Measurements from ENCODE around the gene COQ6. TPM values are rescaled to one million over a fixed set of nuclear protein-coding genes. Genes with fewer than 3 reads are reported as not detected.

The COQ6 gene
- total RNA-seq, 2 experiments from 2014 or later: 18.7 to 20.5 TPM

- ChIA-PET POLR2A (interaction anchor here (0.8 to 0.9 kb wide), 2 partner anchors 9 to 16 kb away, joined by 3 to 4 read pairs; no protein-coding TSS in a partner anchor), CTCF (ENCODE audit: unreplicated experiment) (no interaction called here)
- H3K4me3 ChIP-seq (ENCODE audit: low read depth, low read length, poor library complexity, severe bottlenecking): no peak overlapping the region
- no peak for TF ChIP-seq EZH2phosphoT487 (IDR thresholded peaks at IDR 0.05; ENCODE audit: borderline replicate concordance, low read depth, low read length)
- TF ChIP-seq, protein P1, sequence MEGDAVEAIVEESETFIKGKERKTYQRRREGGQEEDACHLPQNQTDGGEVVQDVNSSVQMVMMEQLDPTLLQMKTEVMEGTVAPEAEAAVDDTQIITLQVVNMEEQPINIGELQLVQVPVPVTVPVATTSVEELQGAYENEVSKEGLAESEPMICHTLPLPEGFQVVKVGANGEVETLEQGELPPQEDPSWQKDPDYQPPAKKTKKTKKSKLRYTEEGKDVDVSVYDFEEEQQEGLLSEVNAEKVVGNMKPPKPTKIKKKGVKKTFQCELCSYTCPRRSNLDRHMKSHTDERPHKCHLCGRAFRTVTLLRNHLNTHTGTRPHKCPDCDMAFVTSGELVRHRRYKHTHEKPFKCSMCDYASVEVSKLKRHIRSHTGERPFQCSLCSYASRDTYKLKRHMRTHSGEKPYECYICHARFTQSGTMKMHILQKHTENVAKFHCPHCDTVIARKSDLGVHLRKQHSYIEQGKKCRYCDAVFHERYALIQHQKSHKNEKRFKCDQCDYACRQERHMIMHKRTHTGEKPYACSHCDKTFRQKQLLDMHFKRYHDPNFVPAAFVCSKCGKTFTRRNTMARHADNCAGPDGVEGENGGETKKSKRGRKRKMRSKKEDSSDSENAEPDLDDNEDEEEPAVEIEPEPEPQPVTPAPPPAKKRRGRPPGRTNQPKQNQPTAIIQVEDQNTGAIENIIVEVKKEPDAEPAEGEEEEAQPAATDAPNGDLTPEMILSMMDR (conservative IDR thresholded peaks at IDR 0.05; ENCODE audit: low read length): no peak
- H3K9me2 ChIP-seq (ENCODE audit: insufficient read depth, low read length): no peaks in the 10 kb centered on the region
- intact Hi-C loops (cut with micrococcal nuclease; ENCODE audit: unreplicated experiment): no loop called here
- no peaks in the 10 kb centered on the region for H3K4me1 ChIP-seq (ENCODE audit: insufficient read depth, low read length, poor library complexity, severe bottlenecking)
- no peaks in the 10 kb centered on the region for H3K79me2 ChIP-seq (ENCODE audit: insufficient read depth, low read depth, low read length)
- H3K36me3 ChIP-seq (ENCODE audit: insufficient read depth, low read length): peaks cover 7% of the 10 kb centered on the region; the same call in 1 of the 2 replicates
- DNase-seq (ENCODE audit: low spot score): no peak
- H3K27ac ChIP-seq (ENCODE audit: low read depth, low read length, poor library complexity, severe bottlenecking): no peak overlapping the region
- BruUV-seq (replicated peaks): no TSS peak
- no peak overlapping the region for H2AFZ ChIP-seq (ENCODE audit: low read length)
- H3K4me2 ChIP-seq (ENCODE audit: low read length): no peak overlapping the region
- no peaks in the 10 kb centered on the region for H3K9me3 ChIP-seq (ENCODE audit: low read length)
- H4K20me1 ChIP-seq (ENCODE audit: insufficient read depth, low read length): no peaks in the 10 kb centered on the region
These were observed 23.4 kb downstream of the COQ6 start for GRCh38 chr14:73973497-73973896.

GRCh38 chr14:73976125-73976524 lies 26.0 kb downstream of the COQ6 start:
- no TSS peak for BruUV-seq (replicated peaks)
- no peaks in the 10 kb centered on the region for H3K9me2 ChIP-seq (ENCODE audit: insufficient read depth, low read length)

DNA sequence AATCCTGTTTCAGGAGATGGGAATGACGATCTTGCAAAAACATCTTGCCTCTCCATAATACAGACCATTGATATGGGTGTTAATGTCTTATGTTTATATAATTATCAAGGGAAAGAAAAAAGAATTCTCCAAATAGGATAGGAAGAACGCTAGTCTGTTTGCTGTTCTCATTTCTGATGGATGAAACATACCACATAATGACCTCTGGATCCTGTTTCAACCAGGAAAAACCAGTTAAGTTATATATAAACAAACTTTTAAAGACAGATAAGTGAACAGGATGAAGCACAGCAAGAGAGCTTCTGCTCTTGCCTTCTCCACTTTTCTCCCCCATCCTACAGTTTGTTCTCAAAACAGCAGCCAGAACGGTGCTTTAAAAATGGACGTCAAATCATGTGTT lies 27.8 kb downstream of the COQ6 start:
- no peaks in the 10 kb centered on the region for H3K4me1 ChIP-seq (ENCODE audit: insufficient read depth, low read length, poor library complexity, severe bottlenecking)
- no peak for DNase-seq (ENCODE audit: low spot score)
- no peak for TF ChIP-seq EZH2phosphoT487 (IDR thresholded peaks at IDR 0.05; ENCODE audit: borderline replicate concordance, low read depth, low read length)
- TF ChIP-seq, protein P1 (conservative IDR thresholded peaks at IDR 0.05; ENCODE audit: low read length): no peak
- H3K4me2 ChIP-seq (ENCODE audit: low read length): no peak overlapping the region
- no peak overlapping the region for H3K4me3 ChIP-seq (ENCODE audit: low read depth, low read length, poor library complexity, severe bottlenecking)
- H2AFZ ChIP-seq (ENCODE audit: low read length): no peak overlapping the region
- no peaks in the 10 kb centered on the region for H3K9me2 ChIP-seq (ENCODE audit: insufficient read depth, low read length)
- no peaks in the 10 kb centered on the region for H3K79me2 ChIP-seq (ENCODE audit: insufficient read depth, low read depth, low read length)
- BruUV-seq (replicated peaks): no TSS peak
- H3K9me3 ChIP-seq (ENCODE audit: low read length): no peaks in the 10 kb centered on the region
- H3K36me3 ChIP-seq (ENCODE audit: insufficient read depth, low read length): no peaks in the 10 kb centered on the region
- H3K27ac ChIP-seq (ENCODE audit: low read depth, low read length, poor library complexity, severe bottlenecking): no peak overlapping the region
- POLR2A ChIA-PET: interaction anchor here (0.7 kb wide), 3 partner anchors 10 to 682 kb away, joined by 3 to 5 read pairs (median 4); no protein-coding TSS in a partner anchor
- CTCF ChIA-PET (ENCODE audit: unreplicated experiment): no interaction called here
- intact Hi-C loops (cut with micrococcal nuclease; ENCODE audit: unreplicated experiment): no loop called here
- no peaks in the 10 kb centered on the region for H4K20me1 ChIP-seq (ENCODE audit: insufficient read depth, low read length)

More at GRCh38 chr14:73976125-73976524, 26.0 kb downstream of the COQ6 start:
- no peak overlapping the region for H3K27ac ChIP-seq (ENCODE audit: low read depth, low read length, poor library complexity, severe bottlenecking)
- no peaks in the 10 kb centered on the region for H3K36me3 ChIP-seq (ENCODE audit: insufficient read depth, low read length)
- TF ChIP-seq, protein P1 (conservative IDR thresholded peaks at IDR 0.05; ENCODE audit: low read length): no peak
- TF ChIP-seq EZH2phosphoT487 (IDR thresholded peaks at IDR 0.05; ENCODE audit: borderline replicate concordance, low read depth, low read length): no peak
- H3K4me1 ChIP-seq (ENCODE audit: insufficient read depth, low read length, poor library complexity, severe bottlenecking): no peaks in the 10 kb centered on the region
- H2AFZ ChIP-seq (ENCODE audit: low read length): no peak overlapping the region
- no peaks in the 10 kb centered on the region for H4K20me1 ChIP-seq (ENCODE audit: insufficient read depth, low read length)
- intact Hi-C loops (cut with micrococcal nuclease; ENCODE audit: unreplicated experiment): no loop called here
- DNase-seq (ENCODE audit: low spot score): no peak
- no peaks in the 10 kb centered on the region for H3K9me3 ChIP-seq (ENCODE audit: low read length)
- H3K4me3 ChIP-seq (ENCODE audit: low read depth, low read length, poor library complexity, severe bottlenecking): no peak overlapping the region
- POLR2A ChIA-PET: no interaction called here
- CTCF ChIA-PET (ENCODE audit: unreplicated experiment): no interaction called here
- H3K4me2 ChIP-seq (ENCODE audit: low read length): no peak overlapping the region
- no peaks in the 10 kb centered on the region for H3K79me2 ChIP-seq (ENCODE audit: insufficient read depth, low read depth, low read length)
